ENCODE results near the gene WDR31.

Gene WDR31

GRCh38 chr9:113326230-113326629 is 13.8 kb downstream of the WDR31 start:
- TF ChIP-seq USF1 (IDR thresholded peaks at IDR 0.05), result no peak
- no peak for TF ChIP-seq CEBPB (IDR thresholded peaks at IDR 0.05)
- TF ChIP-seq MAX (IDR thresholded peaks at IDR 0.05), result no peak
- TF ChIP-seq FOXM1 (IDR thresholded peaks at IDR 0.05; ENCODE audit: borderline replicate concordance, low read depth), result no peak
- TF ChIP-seq TEAD4 (IDR thresholded peaks at IDR 0.05), result no peak
- TF ChIP-seq EP300 (IDR thresholded peaks at IDR 0.05; ENCODE audit: borderline replicate concordance), result no peak
- no peak for TF ChIP-seq TAF1 (IDR thresholded peaks at IDR 0.05; ENCODE audit: low read depth)
- no peak for TF ChIP-seq REST (IDR thresholded peaks at IDR 0.05; ENCODE audit: low read depth)
- no peak for TF ChIP-seq RAD21 (IDR thresholded peaks at IDR 0.05; ENCODE audit: low read depth)
- no peak for TF ChIP-seq YY1 (IDR thresholded peaks at IDR 0.05; ENCODE audit: low read depth)
- no peak for TF ChIP-seq NFIC (IDR thresholded peaks at IDR 0.05)
- no peak for TF ChIP-seq TCF12 (IDR thresholded peaks at IDR 0.05; ENCODE audit: low read depth)
- no peak for TF ChIP-seq CREB1 (IDR thresholded peaks at IDR 0.05; ENCODE audit: low read depth)
- no peak for TF ChIP-seq ZBTB7A (IDR thresholded peaks at IDR 0.05; ENCODE audit: low read depth)
- TF ChIP-seq EGR1 (IDR thresholded peaks at IDR 0.05), result no peak

- TF ChIP-seq NFIC (IDR thresholded peaks at IDR 0.05) (no peak), CEBPB (IDR thresholded peaks at IDR 0.05) (no peak), TAF1 (IDR thresholded peaks at IDR 0.05; ENCODE audit: low read depth) (no peak), EP300 (IDR thresholded peaks at IDR 0.05; ENCODE audit: borderline replicate concordance) (no peak), USF1 (IDR thresholded peaks at IDR 0.05) (no peak), TCF12 (IDR thresholded peaks at IDR 0.05; ENCODE audit: low read depth) (no peak), ZBTB7A (IDR thresholded peaks at IDR 0.05; ENCODE audit: low read depth) (no peak), CREB1 (IDR thresholded peaks at IDR 0.05; ENCODE audit: low read depth) (no peak), RAD21 (IDR thresholded peaks at IDR 0.05; ENCODE audit: low read depth) (no peak), FOXM1 (IDR thresholded peaks at IDR 0.05; ENCODE audit: borderline replicate concordance, low read depth) (no peak), MAX (IDR thresholded peaks at IDR 0.05) (no peak), REST (IDR thresholded peaks at IDR 0.05; ENCODE audit: low read depth) (no peak), TEAD4 (IDR thresholded peaks at IDR 0.05) (no peak), EGR1 (IDR thresholded peaks at IDR 0.05) (no peak), YY1 (IDR thresholded peaks at IDR 0.05; ENCODE audit: low read depth) (no peak)
These were observed 17.4 kb downstream of the WDR31 start for GRCh38 chr9:113322671-113323070.

GRCh38 chr9:113320051-113320450 is 20.0 kb downstream of the WDR31 start:
- no peak for TF ChIP-seq USF1 (IDR thresholded peaks at IDR 0.05)

- TF ChIP-seq USF1 (IDR thresholded peaks at IDR 0.05), result no peak
- TF ChIP-seq YY1 (IDR thresholded peaks at IDR 0.05; ENCODE audit: low read depth), result no peak
- TF ChIP-seq FOXM1 (IDR thresholded peaks at IDR 0.05; ENCODE audit: borderline replicate concordance, low read depth), result no peak
- no peak for TF ChIP-seq CREB1 (IDR thresholded peaks at IDR 0.05; ENCODE audit: low read depth)
- no peak for TF ChIP-seq CEBPB (IDR thresholded peaks at IDR 0.05)
- no peak for TF ChIP-seq ZBTB7A (IDR thresholded peaks at IDR 0.05; ENCODE audit: low read depth)
- no peak for TF ChIP-seq TAF1 (IDR thresholded peaks at IDR 0.05; ENCODE audit: low read depth)
- no peak for TF ChIP-seq EGR1 (IDR thresholded peaks at IDR 0.05)
- TF ChIP-seq REST (IDR thresholded peaks at IDR 0.05; ENCODE audit: low read depth), result no peak
- no peak for TF ChIP-seq EP300 (IDR thresholded peaks at IDR 0.05; ENCODE audit: borderline replicate concordance)
- TF ChIP-seq RAD21 (IDR thresholded peaks at IDR 0.05; ENCODE audit: low read depth), result no peak
- no peak for TF ChIP-seq TCF12 (IDR thresholded peaks at IDR 0.05; ENCODE audit: low read depth)
- no peak for TF ChIP-seq MAX (IDR thresholded peaks at IDR 0.05)
- no peak for TF ChIP-seq NFIC (IDR thresholded peaks at IDR 0.05)
- no peak for TF ChIP-seq TEAD4 (IDR thresholded peaks at IDR 0.05)
These were observed 21.0 kb downstream of the WDR31 start for GRCh38 chr9:113319054-113319453.
